Endothelial cell of umbilical vein (primary cell): ENCODE results near the gene CNTN5. TPM values are rescaled to one million over a fixed set of nuclear protein-coding genes. Genes with fewer than 3 reads are reported as not detected.

Experiments used
- BruUV-seq: library from RNA; stranded (reverse); fragments of 400-500 nt; replicated peaks from 2 replicates; lab custom pipeline; 2021; lab: Mats Ljungman, UMichigan
- CTCF ChIA-PET: fragments of 300-600, 350-600 bp; sonication (Branson Sonifier 250); formaldehyde crosslinking; loops from one replicate; lab custom pipeline; 2021; ENCODE audit warnings: antibody characterized with exemption, inconsistent platforms; lab: Charles Lee
- POLR2A ChIA-PET: fragments of 300-600, 350-600 bp; sonication (Branson Sonifier 250); formaldehyde crosslinking; loops from one replicate; lab custom pipeline; 2021; ENCODE audit warnings: antibody characterized with exemption, inconsistent platforms; lab: Charles Lee
- DNase-seq: peaks from one replicate; pipeline ENCODE4 v3.0.0-alpha.2; 2011; ENCODE audit warnings: low read depth, low spot score
- FAIRE-seq: peaks from 2 replicates; lab custom pipeline; 2011; peaks lifted over from hg19 to GRCh38; lab: Jason Lieb, UNC
- H2AFZ ChIP-seq: 2 replicates; pipeline ENCODE4 v1.6.0; 2012; ENCODE audit warnings: low read depth, low read length, control low read depth, inconsistent platforms
- H3K27ac ChIP-seq: 2 replicates; pipeline ENCODE4 v1.5.1; 2011; ENCODE audit warnings: low read depth, mild to moderate bottlenecking, control low read depth, low read length, moderate library complexity; ENCODE audit not compliant: insufficient read depth
- H3K27me3 ChIP-seq, 2 experiments: 2 replicates each; pipeline versions ENCODE4 v1.6.0 to v1.6.1; 2011; ENCODE audit warnings: low read length in 2 of 2, mixed read lengths in 1 of 2; ENCODE audit not compliant: control insufficient read depth in 2 of 2, insufficient read depth in 2 of 2
- H3K36me3 ChIP-seq, 2 experiments: 2 replicates in 1 of 2; 3 replicates in 1 of 2; pipeline ENCODE4 v1.5.1; 2011; ENCODE audit warnings: low read length in 2 of 2, mild to moderate bottlenecking in 1 of 2, moderate library complexity in 1 of 2; ENCODE audit not compliant: control insufficient read depth in 2 of 2, insufficient read depth in 2 of 2; ENCODE audit errors: extremely low read depth in 1 of 2
- H3K4me1 ChIP-seq: 3 replicates; pipeline ENCODE4 v1.5.1; 2011; ENCODE audit warnings: mild to moderate bottlenecking, low read length; ENCODE audit not compliant: control insufficient read depth, insufficient read depth; ENCODE audit errors: extremely low read depth
- H3K4me2 ChIP-seq: 2 replicates; pipeline ENCODE4 v1.6.1; 2011; ENCODE audit warnings: low read length, control low read depth, mixed read lengths; ENCODE audit not compliant: insufficient read depth
- H3K4me3 ChIP-seq, 3 experiments: fragments of 200-600 bp in 1 of 3; sonication (generic), shearing (Covaris generic) in 1 of 3; replicated peaks in 1 of 3; 2 replicates each; pipeline ENCODE4 v1.5.1; 2011 to 2016; ENCODE audit warnings: control low read depth in 3 of 3, low read length in 3 of 3, mild to moderate bottlenecking in 2 of 3, inconsistent platforms in 1 of 3, low read depth in 1 of 3, moderate library complexity in 1 of 3; ENCODE audit not compliant: insufficient read depth in 1 of 3
- H3K79me2 ChIP-seq: 2 replicates; pipeline ENCODE4 v1.6.0; 2012; ENCODE audit warnings: low read length, inconsistent platforms; ENCODE audit not compliant: control insufficient read depth, insufficient read depth
- H3K9ac ChIP-seq: replicated peaks from 2 replicates; pipeline ENCODE3; 2011; ENCODE audit warnings: low read length, control low read depth; ENCODE audit not compliant: insufficient read depth; ENCODE audit errors: extremely low read depth
- H3K9me1 ChIP-seq: replicated peaks from 3 replicates; pipeline ENCODE4 v1.6.0; 2011; ENCODE audit warnings: mild to moderate bottlenecking, low read length; ENCODE audit not compliant: control insufficient read depth, insufficient read depth; ENCODE audit errors: extremely low read depth
- H3K9me3 ChIP-seq: replicated peaks from 2 replicates; pipeline ENCODE4 v1.5.1; 2012; ENCODE audit warnings: low read length, inconsistent platforms; ENCODE audit not compliant: control insufficient read depth, insufficient read depth
- H4K20me1 ChIP-seq: replicated peaks from 2 replicates; pipeline ENCODE3; 2011; ENCODE audit warnings: mild to moderate bottlenecking, low read length; ENCODE audit not compliant: control insufficient read depth, insufficient read depth; ENCODE audit errors: extremely low read depth
- EZH2 ChIP-seq: IDR thresholded peaks from 2 replicates; pipeline ENCODE4 v1.6.1; 2012; ENCODE audit warnings: borderline replicate concordance, low read depth, mild to moderate bottlenecking, moderate library complexity, low read length, inconsistent platforms; ENCODE audit not compliant: severe bottlenecking
- FOS ChIP-seq: IDR thresholded peaks from 2 replicates; pipeline ENCODE4 v1.6.1; 2011; ENCODE audit warnings: mild to moderate bottlenecking, low read length, moderate library complexity, borderline replicate concordance; ENCODE audit not compliant: insufficient read depth
- GATA2 ChIP-seq: IDR thresholded peaks from 2 replicates; pipeline ENCODE4 v1.7.0; 2011; ENCODE audit warnings: low read depth, mild to moderate bottlenecking, moderate library complexity, mixed read lengths, low read length; ENCODE audit not compliant: insufficient read length, insufficient read depth
- JUN ChIP-seq: IDR thresholded peaks from 2 replicates; pipeline ENCODE4 v1.6.1; 2011; ENCODE audit warnings: borderline replicate concordance, low read depth; ENCODE audit not compliant: insufficient read length, insufficient read depth
- MYC ChIP-seq: IDR thresholded peaks from one replicate; pipeline ENCODE4 v1.6.1; 2011; ENCODE audit warnings: mild to moderate bottlenecking, low read depth, low read length
- POLR2A ChIP-seq: IDR thresholded peaks from 2 replicates; pipeline ENCODE4 v1.6.1; 2012; ENCODE audit warnings: low read depth, mild to moderate bottlenecking, control low read depth, low read length
- POLR2AphosphoS5 ChIP-seq: IDR thresholded peaks from 2 replicates; pipeline ENCODE4 v1.6.1; 2012; ENCODE audit warnings: low read depth, mild to moderate bottlenecking, control low read depth, low read length, moderate library complexity; ENCODE audit not compliant: insufficient read depth
- dilution Hi-C: fragments of 300-500 bp; cut with MboI; formaldehyde crosslinking; loops from one replicate; pipeline ENCODE4 v1.15.0; 2019; ENCODE audit warnings: low sequenced_read_pairs; ENCODE audit not compliant: extremely low pct_ligation_motif_present
- intact Hi-C: fragments of 100-400 bp; cut with micrococcal nuclease; formaldehyde crosslinking; loops from one replicate; pipeline ENCODE4 v1.10.0; 2022
- polyA plus RNA-seq, 4 experiments: library from polyadenylated mRNA; depleted of rRNA in 3 of 4; stranded (reverse) in 3 of 4; unstranded in 1 of 4; fragments of >200 nt; gene quantifications; 2 replicates each; pipeline versions ENCODE4 v1.2.1 to v1.2.3, GENCODE V29; 2011 to 2012; ENCODE audit warnings: missing spikeins in 1 of 4
- total RNA-seq: library from RNA; stranded (reverse); gene quantifications from 2 replicates; pipeline ENCODE4 v1.2.3, GENCODE V29; 2021
- TF ChIP-seq, protein P1 (sequence below): IDR thresholded peaks from 2 replicates; pipeline ENCODE4 v1.6.1; 2011; ENCODE audit not compliant: insufficient read depth, insufficient read length
- TF ChIP-seq, protein P2 (sequence below), 2 donors: IDR thresholded peaks; 1 replicate in 1 of 2; 2 replicates in 1 of 2; pipeline ENCODE4 v1.5.1; 2011; ENCODE audit warnings: low read length in 2 of 2, mild to moderate bottlenecking in 2 of 2, moderate library complexity in 2 of 2, control low read depth in 1 of 2, inconsistent platforms in 1 of 2, low read depth in 1 of 2; ENCODE audit not compliant: insufficient read depth in 1 of 2; ENCODE audit errors: extremely low read depth in 1 of 2

Gene CNTN5
- total and polyA plus RNA-seq, 2 donors (not counting 3 experiments of a cell fraction or from before 2014, with no cell fraction given), result not detected

DNA sequence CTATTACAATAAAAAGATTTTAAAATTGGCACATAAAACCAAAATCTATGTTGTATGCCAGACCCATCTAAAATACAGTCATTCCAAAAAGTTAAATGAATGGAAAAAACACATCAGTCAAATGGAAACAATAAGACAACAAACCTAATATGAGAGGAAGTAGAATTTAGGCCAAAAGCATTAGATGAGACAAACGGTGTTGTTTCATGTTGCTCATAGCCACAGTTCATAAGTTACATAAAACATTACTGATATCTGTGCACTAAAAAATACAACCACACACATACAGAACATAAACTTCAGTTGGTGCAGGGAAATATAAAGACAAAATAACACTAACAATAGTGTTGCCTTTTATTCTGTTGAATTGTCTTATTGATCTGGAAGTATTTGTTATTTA lies 661.9 kb downstream of the CNTN5 start:
- Histone ChIP-seq H3K79me2 (no peaks in the 10 kb centered on the region), H3K27ac (no peak overlapping the region), H2AFZ (no peak overlapping the region), H3K4me2 (no peak overlapping the region), H3K9me1 (no peaks in the 10 kb centered on the region), H3K4me1 (no peaks in the 10 kb centered on the region), H3K9me3 (no peaks in the 10 kb centered on the region), H3K9ac (no peak overlapping the region), H3K4me3 (no peak overlapping the region), H4K20me1 (no peaks in the 10 kb centered on the region), H3K36me3 (no peaks in the 10 kb centered on the region), H3K27me3 (no peaks in the 10 kb centered on the region)
- DNase-seq (no peak), FAIRE-seq (no peak)
- BruUV-seq, result no TSS peak
- TF ChIP-seq, protein P1, sequence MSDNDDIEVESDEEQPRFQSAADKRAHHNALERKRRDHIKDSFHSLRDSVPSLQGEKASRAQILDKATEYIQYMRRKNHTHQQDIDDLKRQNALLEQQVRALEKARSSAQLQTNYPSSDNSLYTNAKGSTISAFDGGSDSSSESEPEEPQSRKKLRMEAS, result no peak
- TF ChIP-seq FOS, result no peak
- CTCF ChIA-PET, result no interaction called here
- dilution Hi-C loops, result no loop called here
- POLR2A ChIA-PET, result no interaction called here
- intact Hi-C loops, result no loop called here

DNA sequence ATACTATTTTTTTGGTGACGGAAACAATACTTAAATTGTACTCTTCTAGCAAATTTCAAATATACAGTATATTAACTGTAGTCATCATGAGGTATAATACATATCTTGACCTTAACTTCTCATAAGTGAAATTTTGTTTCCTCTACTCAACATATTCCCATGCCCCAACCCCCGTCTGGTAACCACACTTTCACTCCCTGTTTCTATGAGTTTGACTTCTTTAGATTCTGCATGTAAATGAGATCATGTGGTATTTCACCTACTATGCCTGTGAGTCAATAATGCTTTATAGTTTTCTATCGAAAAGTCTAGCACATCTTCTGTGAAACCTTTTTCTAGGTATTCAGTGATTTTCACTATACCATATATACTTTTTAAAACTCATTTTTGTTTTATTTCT lies 663.2 kb downstream of the CNTN5 start:
- H3K27me3 ChIP-seq, result no peaks in the 10 kb centered on the region
- FAIRE-seq (no peak), DNase-seq (no peak)
- no peaks in the 10 kb centered on the region for H3K9me3 ChIP-seq
- no peak overlapping the region for H3K4me2 ChIP-seq
- no peak for TF ChIP-seq EZH2
- TF ChIP-seq GATA2, result no peak
- TF ChIP-seq JUN, result no peak
- no peak for TF ChIP-seq POLR2AphosphoS5
- no peak for TF ChIP-seq MYC
- no peak for TF ChIP-seq FOS
- TF ChIP-seq, protein P2, sequence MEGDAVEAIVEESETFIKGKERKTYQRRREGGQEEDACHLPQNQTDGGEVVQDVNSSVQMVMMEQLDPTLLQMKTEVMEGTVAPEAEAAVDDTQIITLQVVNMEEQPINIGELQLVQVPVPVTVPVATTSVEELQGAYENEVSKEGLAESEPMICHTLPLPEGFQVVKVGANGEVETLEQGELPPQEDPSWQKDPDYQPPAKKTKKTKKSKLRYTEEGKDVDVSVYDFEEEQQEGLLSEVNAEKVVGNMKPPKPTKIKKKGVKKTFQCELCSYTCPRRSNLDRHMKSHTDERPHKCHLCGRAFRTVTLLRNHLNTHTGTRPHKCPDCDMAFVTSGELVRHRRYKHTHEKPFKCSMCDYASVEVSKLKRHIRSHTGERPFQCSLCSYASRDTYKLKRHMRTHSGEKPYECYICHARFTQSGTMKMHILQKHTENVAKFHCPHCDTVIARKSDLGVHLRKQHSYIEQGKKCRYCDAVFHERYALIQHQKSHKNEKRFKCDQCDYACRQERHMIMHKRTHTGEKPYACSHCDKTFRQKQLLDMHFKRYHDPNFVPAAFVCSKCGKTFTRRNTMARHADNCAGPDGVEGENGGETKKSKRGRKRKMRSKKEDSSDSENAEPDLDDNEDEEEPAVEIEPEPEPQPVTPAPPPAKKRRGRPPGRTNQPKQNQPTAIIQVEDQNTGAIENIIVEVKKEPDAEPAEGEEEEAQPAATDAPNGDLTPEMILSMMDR (IDR thresholded peaks at IDR 0.05; ENCODE audit: extremely low read depth in 1 of 2, insufficient read depth in 1 of 2, low read depth in 1 of 2, low read length in 2 of 2), result no peak
- TF ChIP-seq, protein P1, result no peak
- no peak for TF ChIP-seq POLR2A
- no peaks in the 10 kb centered on the region for H4K20me1 ChIP-seq
- H3K4me1 ChIP-seq, result no peaks in the 10 kb centered on the region
- ChIA-PET CTCF (no interaction called here), POLR2A (no interaction called here)
- BruUV-seq, result no TSS peak
- H3K27ac ChIP-seq, result no peak overlapping the region
- H3K4me3 ChIP-seq, result no peak overlapping the region
- intact Hi-C loops (no loop called here), dilution Hi-C loops (no loop called here)
- no peaks in the 10 kb centered on the region for H3K9me1 ChIP-seq
- H2AFZ ChIP-seq, result no peak overlapping the region
- no peak overlapping the region for H3K9ac ChIP-seq
- H3K36me3 ChIP-seq, result no peaks in the 10 kb centered on the region
- no peaks in the 10 kb centered on the region for H3K79me2 ChIP-seq
